Brain microvascular endothelial cell (primary cell): Measurements from ENCODE around the gene ZMYND8.

Source experiments
- DNase-seq: peaks from one replicate; pipeline ENCODE4 v3.0.0-alpha.2; 2020
- H3K27ac ChIP-seq: fragments of 250-450 bp; sonication (Bioruptor Pico); 2 replicates; pipeline ENCODE4 v1.5.1; 2020; ENCODE audit warnings: mild to moderate bottlenecking, moderate library complexity
- H3K27me3 ChIP-seq: fragments of 250-450 bp; sonication (Bioruptor Pico); replicated peaks from 2 replicates; pipeline ENCODE4 v1.5.1; 2020; ENCODE audit warnings: mild to moderate bottlenecking
- H3K36me3 ChIP-seq: fragments of 250-450 bp; sonication (Bioruptor Pico); replicated peaks from 2 replicates; pipeline ENCODE4 v1.5.1; 2020; ENCODE audit warnings: mild to moderate bottlenecking
- H3K4me3 ChIP-seq: 2 replicates; pipeline ENCODE4 v1.5.1; 2011; ENCODE audit warnings: low read depth, mild to moderate bottlenecking, control low read depth, low read length, moderate library complexity
- CTCF ChIP-seq: IDR thresholded peaks from 2 replicates; pipeline ENCODE4 v1.5.1; 2011; ENCODE audit warnings: low read depth, mild to moderate bottlenecking, moderate library complexity, low read length, control low read depth, inconsistent platforms; ENCODE audit errors: missing control alignments
- in situ Hi-C: cut with HindIII; loops from 2 replicates; pipeline ENCODE4 v1.10.0; 2017; ENCODE audit warnings: low sequenced_read_pairs, low pct_ligation_motif_present

The ZMYND8 gene

GRCh38 chr20:47237715-47238114, 118.8 kb downstream of the ZMYND8 start:
- H3K27ac ChIP-seq, result no peak overlapping the region
- in situ Hi-C loops, result loop anchor here (25.0 kb wide), 1 partner anchor 375 kb away; no protein-coding TSS in a partner anchor
- no peak for TF ChIP-seq CTCF
- no peak for DNase-seq
- H3K27me3 ChIP-seq, result no peaks in the 10 kb centered on the region
- H3K4me3 ChIP-seq, result no peak overlapping the region
- peaks cover 35% of the 10 kb centered on the region for H3K36me3 ChIP-seq

- Histone ChIP-seq H3K4me3 (no peak overlapping the region), H3K36me3 (peaks cover 31% of the 10 kb centered on the region), H3K27me3 (no peaks in the 10 kb centered on the region), H3K27ac (no peak overlapping the region)
- DNase-seq, result no peak
- TF ChIP-seq CTCF, result no peak
- in situ Hi-C loops, result loop anchor here (25.0 kb wide), 1 partner anchor 376 kb away; no protein-coding TSS in a partner anchor
Measured at GRCh38 chr20:47236639-47236900, 119.9 kb downstream of the ZMYND8 start.

- no peak for DNase-seq
- Histone ChIP-seq H3K36me3 (peaks cover 31% of the 10 kb centered on the region), H3K27me3 (no peaks in the 10 kb centered on the region), H3K4me3 (no peak overlapping the region), H3K27ac (no peak overlapping the region)
- in situ Hi-C loops, result loop anchor here (25.0 kb wide), 1 partner anchor 376 kb away; no protein-coding TSS in a partner anchor
- no peak for TF ChIP-seq CTCF
Measured at GRCh38 chr20:47235853-47236638, 120.5 kb downstream of the ZMYND8 start.

DNA sequence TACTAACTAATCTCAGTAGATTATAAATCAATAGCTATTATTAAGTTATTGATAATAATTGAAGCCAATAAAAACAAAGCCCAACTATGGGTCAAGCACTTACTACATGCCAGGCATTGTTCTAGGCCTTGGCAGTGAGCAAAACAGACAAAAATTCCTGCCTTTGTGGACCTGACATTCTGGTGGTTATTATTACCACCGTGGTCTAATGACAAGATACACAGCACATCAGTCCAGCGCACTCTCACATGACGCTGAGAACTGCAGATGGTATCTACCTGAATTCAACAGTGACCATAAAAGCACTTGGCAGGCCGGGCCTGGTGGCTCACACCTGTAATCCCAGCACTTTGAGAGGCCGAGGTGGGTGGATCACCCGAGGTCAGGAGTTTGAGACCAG, 121.4 kb downstream of the ZMYND8 start:
- in situ Hi-C loops, result loop anchor here (25.0 kb wide), 1 partner anchor 377 kb away; no protein-coding TSS in a partner anchor
- Histone ChIP-seq H3K27me3 (no peaks in the 10 kb centered on the region), H3K36me3 (peaks cover 31% of the 10 kb centered on the region), H3K4me3 (no peak overlapping the region), H3K27ac (no peak overlapping the region)
- TF ChIP-seq CTCF, result no peak
- DNase-seq, result no peak

- no peak for DNase-seq
- peaks cover 28% of the 10 kb centered on the region for H3K36me3 ChIP-seq
- in situ Hi-C loops, result loop anchor here (25.0 kb wide), 1 partner anchor 379 kb away; no protein-coding TSS in a partner anchor
- H3K4me3 ChIP-seq, result no peak overlapping the region
- no peak for TF ChIP-seq CTCF
- H3K27me3 ChIP-seq, result no peaks in the 10 kb centered on the region
- no peak overlapping the region for H3K27ac ChIP-seq
Measured at GRCh38 chr20:47233333-47234188, 122.9 kb downstream of the ZMYND8 start.
